HG03432 (cell line): ENCODE data around the gene GALNT18.
"Not testable (repeated sequence)": the region's sequence is repeated elsewhere in the genome, so short reads cannot be mapped to it uniquely, and the experiment has no call there.

Experiments used
- ATAC-seq: cut with Tn5 transposase; IDR thresholded peaks from one replicate; pipeline ENCODE4 v1.9.1; 2021; ENCODE audit warnings: mild to moderate bottlenecking, moderate library complexity; ENCODE audit not compliant: unreplicated experiment

The GALNT18 gene

DNA sequence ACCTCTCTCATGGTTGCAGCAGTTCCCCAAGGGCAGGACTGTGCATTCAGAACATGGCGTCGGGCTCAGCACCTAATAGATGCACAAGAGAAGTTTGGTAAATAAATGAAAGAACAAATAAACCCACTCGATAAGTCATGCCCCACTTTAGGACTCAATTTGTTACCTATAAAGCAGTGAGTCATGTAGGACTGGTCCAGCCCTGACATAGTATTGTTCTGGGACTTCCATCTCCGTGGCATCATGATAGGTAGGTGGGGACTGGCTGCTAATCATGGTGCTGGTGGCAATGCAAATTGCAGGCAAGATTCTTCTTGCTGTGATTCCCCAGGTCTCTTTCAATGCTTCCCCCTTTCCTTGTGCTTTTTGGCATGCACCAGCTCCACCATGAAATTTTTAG lies 150.6 kb downstream of the GALNT18 start:
- ATAC-seq: no peak

DNA sequence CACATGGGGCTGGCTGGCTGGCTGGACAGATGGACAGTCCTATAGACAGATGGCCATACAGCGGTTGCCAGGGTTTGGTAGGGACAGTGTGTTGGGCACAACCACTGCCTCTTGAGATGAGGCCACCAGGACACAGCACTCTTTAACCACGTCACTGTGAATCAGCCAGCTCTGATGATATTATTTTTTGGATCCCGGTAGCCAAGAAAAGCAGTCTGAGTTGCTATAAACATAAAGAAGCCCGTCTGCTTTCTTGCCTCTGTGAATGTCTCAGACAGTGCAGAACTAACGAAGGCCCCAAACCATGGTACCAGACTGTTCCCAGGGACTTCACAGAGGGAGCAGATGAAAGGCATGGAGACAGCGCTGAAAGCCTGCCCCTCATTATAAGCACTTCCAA lies 152.9 kb downstream of the GALNT18 start:
- no peak for ATAC-seq

DNA sequence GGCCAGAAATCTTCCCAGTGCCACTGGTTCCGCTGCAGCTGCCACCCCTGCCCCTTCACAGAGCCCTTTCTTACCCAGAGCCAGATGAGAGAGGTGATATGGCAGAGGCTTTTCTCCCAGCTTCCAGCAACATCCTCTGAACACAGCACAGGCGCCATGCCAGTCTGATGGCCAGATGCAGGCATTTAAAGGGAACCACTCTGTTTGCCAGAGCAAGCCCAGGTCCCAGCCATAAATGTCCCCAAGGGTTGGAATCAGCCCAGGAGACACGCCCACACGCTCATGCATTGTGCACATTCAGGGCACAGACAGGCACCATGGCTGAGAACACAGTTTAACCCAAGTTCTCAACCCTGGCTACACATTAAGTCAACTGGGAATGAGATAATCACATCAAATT lies 154.5 kb downstream of the GALNT18 start:
- no peak for ATAC-seq

DNA sequence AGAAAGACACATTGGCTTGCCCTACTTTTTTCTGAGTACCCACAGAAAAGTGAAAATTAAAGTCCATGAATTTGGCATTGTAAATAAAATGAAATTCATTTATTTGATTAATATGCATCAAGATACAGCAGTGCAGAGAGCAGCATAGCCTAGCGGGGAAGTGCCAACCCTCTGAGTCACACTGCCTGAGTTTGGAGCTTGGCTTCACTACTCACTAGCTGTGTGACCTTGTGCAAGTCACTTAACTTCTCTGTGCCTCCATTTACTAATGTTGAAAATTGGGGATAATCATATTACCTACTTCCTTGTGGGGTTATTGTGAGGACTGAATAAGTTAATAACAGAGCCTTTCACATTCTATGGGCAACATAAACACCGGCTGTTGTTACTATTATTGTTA lies 157.2 kb downstream of the GALNT18 start:
- no peak for ATAC-seq

GRCh38 chr11:11463405-11463804 lies 158.4 kb downstream of the GALNT18 start:
- ATAC-seq: peak; percentile 53

DNA sequence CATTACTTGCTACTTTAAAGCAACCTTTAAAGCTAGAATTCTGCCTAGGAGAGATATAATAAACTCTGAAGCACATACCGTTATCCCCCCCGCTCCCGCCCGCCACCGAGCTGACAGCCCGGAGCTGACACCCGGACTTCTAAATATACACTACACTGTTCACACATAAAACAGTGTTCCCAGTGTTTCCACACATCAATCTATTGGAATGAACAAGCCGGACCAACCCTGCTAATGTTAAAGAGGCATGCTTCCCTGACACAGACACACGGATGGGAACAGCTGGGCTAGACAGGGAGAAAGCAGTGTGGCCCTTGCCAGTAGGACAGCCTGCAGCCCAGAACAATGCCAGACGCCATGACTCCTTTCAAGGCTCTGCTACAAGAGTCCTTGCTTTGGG lies 160.3 kb downstream of the GALNT18 start:
- ATAC-seq: no peak

- no peak for ATAC-seq
Observed at GRCh38 chr11:11459578-11459977, 162.2 kb downstream of the GALNT18 start.

DNA sequence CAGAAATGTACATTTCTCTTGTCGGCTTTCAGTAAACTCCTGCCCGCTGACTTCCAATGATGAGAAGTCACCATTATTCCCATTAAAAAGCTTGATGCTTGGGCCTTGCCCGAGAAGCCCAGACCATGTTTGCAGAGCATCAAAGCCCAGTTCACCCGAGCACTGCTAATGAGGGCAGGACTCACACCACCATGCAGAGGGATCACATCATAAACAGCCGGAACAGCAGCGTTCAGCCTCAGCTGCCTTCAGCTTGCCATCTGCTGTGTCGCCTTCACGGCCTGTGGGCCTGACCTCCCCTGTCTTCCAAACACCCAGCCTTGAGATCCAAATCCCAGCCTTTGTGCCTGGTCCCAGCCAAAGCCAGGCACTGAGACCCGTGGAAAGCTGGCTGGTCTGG lies 163.3 kb downstream of the GALNT18 start:
- ATAC-seq: no peak

DNA sequence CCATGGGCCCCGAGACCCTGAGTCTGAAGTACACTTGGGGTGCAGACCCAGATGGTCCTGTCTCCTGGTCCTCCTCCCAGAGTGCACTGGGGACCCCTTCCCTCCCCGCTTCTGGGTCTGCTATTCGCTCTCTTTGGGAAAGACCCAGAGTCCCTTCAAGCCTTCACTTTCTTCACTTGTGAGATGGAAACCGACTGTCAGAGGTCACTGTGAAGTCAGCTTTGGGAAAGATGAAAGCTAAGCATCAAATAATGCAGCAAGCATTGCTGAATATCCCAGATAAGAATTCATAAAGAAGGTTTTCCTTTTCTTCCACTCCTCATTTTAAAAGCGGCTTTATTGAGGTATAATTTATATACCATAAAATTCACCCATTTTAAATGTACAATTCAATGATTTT lies 163.8 kb downstream of the GALNT18 start:
- ATAC-seq: no peak

- ATAC-seq: no peak
Observed at GRCh38 chr11:11456866-11457265, 164.9 kb downstream of the GALNT18 start.

- no peak for ATAC-seq
Observed at GRCh38 chr11:11454671-11455223, 167.1 kb downstream of the GALNT18 start.

- ATAC-seq: peak; percentile 91
Observed at GRCh38 chr11:11451501-11452005, 170.3 kb downstream of the GALNT18 start.

DNA sequence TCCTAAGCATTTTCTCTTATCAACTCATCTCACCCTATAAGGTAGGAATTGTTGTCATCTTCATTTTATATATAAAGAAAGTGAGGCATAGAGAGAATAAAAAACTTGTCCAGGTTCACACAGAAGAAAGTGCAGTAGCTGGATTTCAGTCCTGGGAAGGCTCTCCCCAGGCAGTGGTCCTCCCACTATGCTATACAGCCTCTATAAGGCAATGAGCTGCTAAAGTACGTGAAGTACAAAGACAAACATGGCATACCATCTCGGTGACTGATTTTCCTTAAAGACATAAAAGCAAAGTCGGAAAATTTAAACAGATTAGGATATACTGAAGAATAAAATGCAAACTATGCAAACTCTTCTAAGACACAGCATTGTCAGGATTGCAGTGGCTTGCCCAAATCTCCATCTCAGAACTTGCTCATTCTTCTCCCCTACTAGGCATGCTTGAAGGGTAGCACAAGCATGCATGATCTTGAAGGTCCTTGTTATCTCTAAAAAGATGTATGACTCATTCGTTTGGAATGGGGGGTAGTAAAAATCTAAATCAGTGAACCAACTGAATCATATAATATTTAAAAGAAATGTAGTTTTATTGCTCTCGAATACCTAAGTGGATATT lies 171.0 kb downstream of the GALNT18 start:
- no peak for ATAC-seq

- no peak for ATAC-seq
Observed at GRCh38 chr11:11449327-11449726, 172.5 kb downstream of the GALNT18 start.

DNA sequence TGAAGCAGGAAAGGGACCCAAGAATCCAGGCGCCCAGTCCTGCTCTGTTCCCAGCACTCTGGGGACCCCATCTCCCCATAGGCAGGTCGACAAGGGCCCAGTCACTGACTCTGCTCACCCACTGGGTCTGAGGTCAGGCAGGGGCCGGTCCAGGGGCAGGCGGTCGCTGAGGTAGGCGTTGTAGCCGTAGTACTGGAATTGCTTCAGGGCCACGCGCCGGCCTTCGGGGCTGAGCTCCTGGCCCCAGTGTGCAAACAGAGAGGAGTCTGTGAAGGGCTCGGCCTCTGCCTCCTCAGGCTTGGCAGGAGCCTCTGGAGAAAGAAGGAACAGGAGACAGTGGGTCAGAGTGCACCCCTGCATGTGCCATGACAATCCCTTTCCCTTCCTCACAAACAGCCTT lies 173.2 kb downstream of the GALNT18 start:
- no peak for ATAC-seq

GRCh38 chr11:11447601-11448000 lies 174.2 kb downstream of the GALNT18 start:
- ATAC-seq: not testable (repeated sequence)

GRCh38 chr11:11446967-11447366 lies 174.8 kb downstream of the GALNT18 start:
- no peak for ATAC-seq

GRCh38 chr11:11446564-11446963 lies 175.2 kb downstream of the GALNT18 start:
- ATAC-seq: no peak

DNA sequence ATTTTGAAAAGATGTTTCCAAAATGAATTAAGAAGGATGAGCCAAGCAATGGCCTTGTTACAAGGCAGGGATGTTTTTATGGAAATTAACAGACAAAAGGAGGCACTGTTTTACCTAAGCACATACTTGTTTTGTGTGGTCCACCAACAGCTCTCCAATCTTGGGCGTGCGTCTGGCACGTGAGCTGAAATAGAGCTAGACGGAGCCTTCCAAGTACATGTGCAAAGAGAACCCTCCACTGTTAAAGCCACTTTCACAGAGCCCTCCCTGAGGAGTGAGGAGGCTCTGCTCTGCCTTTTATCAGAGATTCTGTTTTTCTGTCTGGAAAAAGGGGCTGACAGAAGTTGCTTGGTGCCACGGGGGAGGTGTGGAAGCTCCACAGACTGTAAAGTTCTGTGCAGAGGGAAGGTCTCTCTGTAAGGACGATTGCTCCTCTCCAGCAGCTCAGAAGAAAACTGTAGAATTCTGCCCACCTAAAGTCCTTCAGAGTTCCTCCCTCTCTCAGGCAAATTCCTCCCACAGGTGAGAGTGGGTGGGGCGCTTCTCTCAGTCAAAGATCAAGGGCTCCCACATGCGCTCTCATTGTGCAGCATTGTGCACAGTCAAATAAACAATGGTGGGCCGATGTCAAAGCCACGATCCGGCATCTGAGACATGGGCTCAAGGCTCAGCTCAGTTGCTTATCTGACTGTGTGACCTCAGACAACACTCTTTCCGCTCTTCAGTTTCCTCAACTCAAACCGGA lies 176.2 kb downstream of the GALNT18 start:
- no peak for ATAC-seq

DNA sequence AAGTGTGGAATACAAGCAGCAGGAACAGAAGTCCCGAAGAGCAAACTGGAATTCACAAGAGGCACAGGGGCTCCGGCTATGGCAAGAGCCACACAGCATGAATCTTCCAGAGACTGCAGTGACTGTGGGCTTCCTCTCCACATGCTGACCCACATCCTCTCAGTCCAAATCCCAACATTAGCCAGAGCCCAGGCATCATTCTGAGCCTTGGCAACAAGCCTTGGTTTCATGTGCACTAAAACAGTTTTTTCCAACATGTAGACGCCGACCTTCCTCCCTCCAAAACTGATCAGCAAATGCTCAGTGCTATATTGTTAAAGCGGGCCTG lies 177.0 kb downstream of the GALNT18 start:
- ATAC-seq: no peak

DNA sequence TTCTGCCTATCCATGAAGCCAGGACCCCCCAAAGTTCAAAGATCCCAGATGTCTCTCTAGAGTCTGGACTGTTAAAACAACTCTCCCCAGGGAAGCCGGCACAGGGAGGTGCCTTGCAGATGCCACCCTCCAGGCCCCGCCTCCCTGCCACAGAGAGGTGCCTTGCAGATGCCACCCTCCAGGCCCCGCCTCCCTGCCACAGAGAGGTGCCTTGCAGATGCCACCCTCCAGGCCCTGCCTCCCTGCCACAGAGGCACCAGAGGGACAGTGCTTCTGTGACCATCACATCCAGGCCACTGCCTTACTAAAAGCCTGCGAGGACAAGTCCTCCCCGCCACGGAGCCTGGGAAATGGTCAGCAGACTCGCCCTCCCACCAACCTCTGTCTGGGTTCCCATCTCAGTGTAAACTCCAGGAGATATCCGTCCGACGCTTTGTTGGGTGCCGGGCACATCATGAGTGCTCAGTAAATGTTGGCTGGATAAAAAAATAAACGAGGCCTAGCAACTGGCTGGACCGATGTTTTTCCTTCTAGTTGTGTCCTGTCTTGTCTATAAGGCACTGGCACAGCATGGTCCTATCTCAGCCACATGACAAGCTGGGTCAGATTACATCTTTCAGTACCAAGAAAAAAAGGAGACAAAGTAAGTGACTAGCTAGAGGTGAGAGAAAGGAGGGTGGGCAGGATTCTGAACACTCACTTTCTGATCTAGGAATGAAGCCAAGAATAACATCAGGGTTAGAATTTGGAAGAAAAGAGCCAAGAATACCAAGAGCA lies 177.6 kb downstream of the GALNT18 start:
- no peak for ATAC-seq

DNA sequence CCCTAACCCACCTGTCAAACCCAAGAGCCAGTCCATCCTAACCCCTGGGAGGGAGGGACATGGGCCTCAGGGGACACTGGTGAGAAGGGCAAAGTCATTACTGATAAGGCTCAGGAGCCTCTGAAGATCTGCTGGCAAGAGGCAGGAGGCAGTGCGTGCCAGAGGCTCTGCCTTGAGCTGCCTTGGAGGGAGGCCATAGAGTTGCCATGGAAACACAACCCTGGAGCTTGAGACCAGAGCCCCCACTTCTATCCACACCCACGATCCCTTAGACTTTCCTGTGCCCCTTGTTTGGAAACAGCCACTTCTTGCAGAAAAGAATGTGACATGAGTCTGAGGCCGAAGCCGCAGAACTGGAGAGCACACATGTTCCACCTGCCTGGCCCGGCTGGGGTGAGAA lies 179.0 kb downstream of the GALNT18 start:
- no peak for ATAC-seq
